Right lung (tissue), 10 donors: Measurements from ENCODE around the gene TMOD3. TPM values are rescaled to one million over a fixed set of nuclear protein-coding genes. Genes with fewer than 3 reads are reported as not detected.
"Not testable (repeated sequence)": the region's sequence is repeated elsewhere in the genome, so short reads cannot be mapped to it uniquely, and the experiment has no call there.

Experiments
- DNase-seq, 2 donors: peaks; one replicate each; pipeline ENCODE4 v3.0.0-alpha.2; 2013
- long read RNA-seq, 8 donors: transcript quantifications; one replicate each; lab custom pipeline, GENCODE V29; 2026
- polyA plus RNA-seq, 5 donors: library from polyadenylated mRNA; unstranded; fragments of 120-200 nt; gene quantifications; one replicate each; pipeline versions ENCODE4 v1.2.1 to v1.2.3, GENCODE V29; 2013; ENCODE audit warnings: inconsistent platforms in 1 of 5, low replicate concordance in 1 of 5; ENCODE audit not compliant: insufficient read length in 5 of 5, insufficient read depth in 1 of 5

TMOD3 gene
- 10 to 100 TPM; 49.0 to 79.5 (median 73.7) TPM for polyA plus RNA-seq
- long read RNA-seq, donor 1, full-length matches to known transcripts: 21 of 47 reads
- long read RNA-seq, donor 1, partial matches to known transcripts: 26 of 47 reads
- long read RNA-seq, donor 1, other reads (novel, unspliced or antisense): 0 of 47 reads
- long read RNA-seq, donor 2, full-length matches to known transcripts: 10 of 21 reads
- long read RNA-seq, donor 2, partial matches to known transcripts: 11 of 21 reads
- long read RNA-seq, donor 2, other reads (novel, unspliced or antisense): 0 of 21 reads
- long read RNA-seq, donor 3, full-length matches to known transcripts: 7 of 95 reads
- long read RNA-seq, donor 3, partial matches to known transcripts: 70 of 95 reads
- long read RNA-seq, donor 3, other reads (novel, unspliced or antisense): 18 of 95 reads
- long read RNA-seq, donor 4, full-length matches to known transcripts: 13 of 34 reads
- long read RNA-seq, donor 4, partial matches to known transcripts: 21 of 34 reads
- long read RNA-seq, donor 4, other reads (novel, unspliced or antisense): 0 of 34 reads
- long read RNA-seq, donor 5, full-length matches to known transcripts: 12 of 45 reads
- long read RNA-seq, donor 5, partial matches to known transcripts: 33 of 45 reads
- long read RNA-seq, donor 5, other reads (novel, unspliced or antisense): 0 of 45 reads
- long read RNA-seq, donor 6, full-length matches to known transcripts: 18 of 98 reads
- long read RNA-seq, donor 6, partial matches to known transcripts: 68 of 98 reads
- long read RNA-seq, donor 6, other reads (novel, unspliced or antisense): 12 of 98 reads
- long read RNA-seq, donor 7, full-length matches to known transcripts: 21 of 171 reads
- long read RNA-seq, donor 7, partial matches to known transcripts: 129 of 171 reads
- long read RNA-seq, donor 7, other reads (novel, unspliced or antisense): 21 of 171 reads
- long read RNA-seq, donor 8, full-length matches to known transcripts: 5 of 5 reads
- long read RNA-seq, donor 8, partial matches to known transcripts: 0 of 5 reads
- long read RNA-seq, donor 8, other reads (novel, unspliced or antisense): 0 of 5 reads

DNA sequence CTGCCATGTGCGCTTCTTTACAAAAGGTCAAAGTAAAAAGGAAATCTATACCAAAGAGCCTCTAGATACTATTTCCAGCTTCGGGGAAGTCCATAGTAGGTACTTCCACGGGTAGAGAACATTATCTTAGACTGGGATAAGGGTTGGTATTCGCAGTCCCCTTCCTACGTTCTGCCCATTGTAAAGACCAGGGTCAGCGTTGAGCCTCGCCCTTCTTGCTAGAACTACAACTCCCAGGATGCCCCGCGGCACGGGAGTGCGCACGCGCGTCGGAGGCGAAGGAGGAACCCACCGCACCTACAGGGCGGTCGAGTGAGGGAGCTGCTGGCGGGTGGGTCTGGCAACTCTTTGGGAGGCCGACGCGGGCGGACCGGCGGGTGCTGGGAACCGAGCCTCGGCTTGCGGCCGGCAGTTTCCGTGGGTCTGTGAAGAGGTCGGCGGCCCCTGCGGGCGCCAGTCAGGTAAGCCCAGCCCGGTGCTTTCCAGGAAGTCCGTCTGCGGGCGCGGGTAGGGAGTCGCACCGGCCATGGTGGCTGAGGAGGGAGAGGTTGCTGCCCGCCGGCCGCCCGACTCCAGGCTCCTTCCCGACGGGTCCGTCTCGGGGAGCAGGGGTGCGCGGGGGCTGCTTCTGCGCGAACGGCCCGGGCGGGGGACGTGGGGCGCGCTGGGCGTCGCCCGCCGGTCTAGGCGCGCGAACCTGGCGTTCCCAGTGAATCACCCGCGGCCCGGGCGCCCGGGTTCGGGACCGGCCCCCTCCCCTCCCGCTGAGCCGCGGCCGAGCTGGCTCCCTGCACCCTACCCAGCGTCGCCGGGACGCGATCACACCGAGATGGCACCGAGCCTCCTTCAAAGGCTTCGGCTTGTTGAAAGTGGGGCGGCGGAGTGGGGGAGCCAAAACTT is at the start of gene TMOD3:
Gene TMOD3 (plus strand): TSS at position 278 of the 900 bp plus-strand sequence. CDS start 33,232 bp downstream, outside the sequence.
- peak; percentile 92 to 93 for DNase-seq

DNA sequence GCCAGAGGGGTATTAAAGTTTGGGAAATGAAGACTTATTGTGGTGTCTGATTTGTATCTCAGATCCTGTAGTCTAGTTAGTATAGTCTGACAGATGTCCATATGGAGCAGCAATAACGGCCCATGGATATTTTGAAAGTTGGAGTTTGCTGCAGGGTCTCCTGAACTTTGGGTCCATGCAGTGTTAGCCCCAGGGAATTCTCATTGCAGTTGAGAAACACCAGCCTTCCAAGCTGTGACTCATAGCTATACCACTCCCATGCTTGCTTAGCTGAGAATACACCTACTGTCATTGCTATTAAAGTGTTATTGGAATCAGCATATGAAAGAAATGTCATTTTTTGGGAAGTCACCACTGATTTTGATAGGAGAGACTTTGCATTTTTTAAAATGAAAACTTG is 48.8 kb upstream of the TMOD3 start:
- DNase-seq: no peak

DNA sequence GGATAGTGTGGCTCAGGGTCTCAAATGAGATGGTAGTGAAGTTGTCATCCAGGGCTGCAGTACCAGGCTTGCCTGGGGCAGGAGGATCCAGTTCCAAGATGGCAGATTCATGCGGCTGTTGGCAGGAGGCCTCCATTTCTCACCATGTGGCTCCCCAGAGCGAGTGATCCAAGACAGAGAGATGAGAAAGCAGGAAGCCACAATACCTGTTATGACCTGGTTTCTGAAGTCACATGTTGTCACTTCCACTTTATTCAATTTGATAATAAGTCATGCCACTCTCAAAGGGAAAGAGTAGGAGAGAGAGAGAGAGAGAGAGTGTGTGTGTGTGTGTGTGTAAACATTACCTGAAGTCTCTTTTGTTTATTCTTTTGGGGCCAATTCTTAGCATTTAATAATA is 47.9 kb upstream of the TMOD3 start:
- DNase-seq: no peak

DNA sequence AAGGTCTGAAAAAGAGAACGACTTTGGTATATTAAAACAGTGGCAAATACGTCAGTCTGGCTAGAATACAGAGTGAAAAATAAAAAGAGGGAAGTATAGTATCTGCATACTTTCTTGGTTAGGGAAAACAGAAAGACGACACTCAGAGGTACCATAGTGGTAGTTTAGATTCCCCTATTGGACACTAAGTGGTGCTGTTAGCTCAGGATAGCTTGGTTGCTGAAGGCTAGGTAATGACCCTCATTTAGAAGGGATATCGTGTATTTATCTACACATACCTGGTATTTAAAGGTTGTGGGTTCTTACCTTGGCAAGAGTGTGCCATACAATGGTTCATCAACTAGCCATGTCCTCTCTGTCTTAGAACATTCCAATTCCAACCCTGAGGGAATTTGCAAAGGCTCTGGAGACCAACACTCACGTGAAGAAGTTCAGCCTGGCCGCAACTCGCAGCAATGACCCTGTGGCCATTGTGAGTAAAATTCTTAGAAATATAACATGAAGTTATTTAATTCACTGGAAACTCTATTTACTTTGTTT is 47.0 kb upstream of the TMOD3 start:
- DNase-seq: no peak

DNA sequence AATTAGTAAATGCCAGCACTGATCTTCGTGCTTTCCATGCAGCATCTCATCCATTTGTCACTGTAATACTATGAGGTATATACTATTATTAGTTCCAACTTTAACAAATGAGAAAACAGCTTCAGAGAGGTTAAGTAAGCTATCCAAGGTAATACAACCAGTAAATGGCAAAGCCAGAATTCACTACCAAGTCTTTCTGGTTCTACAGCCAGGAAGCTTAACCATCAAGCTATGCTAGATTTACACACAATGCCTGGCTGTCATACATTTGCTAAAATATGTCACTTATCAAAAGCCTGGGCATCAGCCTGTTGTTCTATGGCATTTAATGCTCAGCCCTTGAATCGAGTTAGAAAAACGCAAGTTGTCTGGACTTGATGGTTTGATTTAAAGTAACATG is 45.5 kb upstream of the TMOD3 start:
- DNase-seq: no peak

DNA sequence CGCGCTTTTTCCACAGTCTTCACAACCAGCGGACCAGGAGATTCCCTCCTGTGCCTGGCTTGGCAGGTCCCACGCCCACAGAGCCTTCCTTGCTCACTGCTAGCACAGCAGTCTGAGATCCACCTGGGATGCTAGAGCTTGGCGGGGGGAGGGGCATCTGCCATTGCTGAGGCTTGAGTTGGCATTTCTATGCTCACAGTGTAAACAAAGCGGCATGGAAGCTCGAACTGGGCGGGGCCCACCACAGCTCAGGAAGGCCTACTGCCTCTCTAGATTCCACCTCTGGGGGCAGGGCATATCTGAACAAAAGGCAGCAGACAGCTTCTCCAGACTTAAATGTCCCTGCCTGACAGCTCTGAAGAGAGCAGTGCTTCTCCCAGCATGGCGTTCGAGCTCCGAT is 42.3 kb upstream of the TMOD3 start:
- not testable (repeated sequence) for DNase-seq

DNA sequence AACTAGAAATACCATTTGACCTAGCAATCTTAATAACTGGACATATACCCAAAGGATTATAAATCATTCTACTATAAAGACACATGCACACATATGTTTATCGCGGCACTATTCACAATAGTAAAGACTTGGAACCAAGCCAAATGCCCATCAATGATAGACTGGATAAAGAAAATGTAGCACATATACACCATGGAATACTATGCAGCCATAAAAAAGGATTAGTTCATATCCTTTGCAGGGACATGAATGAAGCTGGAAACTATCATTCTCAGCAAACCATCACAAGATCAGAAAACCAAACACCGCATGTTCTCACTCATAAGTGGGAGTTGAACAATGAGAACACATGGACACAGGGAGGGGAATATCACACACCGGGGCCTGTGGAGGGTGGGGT is 37.0 kb upstream of the TMOD3 start:
- not testable (repeated sequence) for DNase-seq

DNA sequence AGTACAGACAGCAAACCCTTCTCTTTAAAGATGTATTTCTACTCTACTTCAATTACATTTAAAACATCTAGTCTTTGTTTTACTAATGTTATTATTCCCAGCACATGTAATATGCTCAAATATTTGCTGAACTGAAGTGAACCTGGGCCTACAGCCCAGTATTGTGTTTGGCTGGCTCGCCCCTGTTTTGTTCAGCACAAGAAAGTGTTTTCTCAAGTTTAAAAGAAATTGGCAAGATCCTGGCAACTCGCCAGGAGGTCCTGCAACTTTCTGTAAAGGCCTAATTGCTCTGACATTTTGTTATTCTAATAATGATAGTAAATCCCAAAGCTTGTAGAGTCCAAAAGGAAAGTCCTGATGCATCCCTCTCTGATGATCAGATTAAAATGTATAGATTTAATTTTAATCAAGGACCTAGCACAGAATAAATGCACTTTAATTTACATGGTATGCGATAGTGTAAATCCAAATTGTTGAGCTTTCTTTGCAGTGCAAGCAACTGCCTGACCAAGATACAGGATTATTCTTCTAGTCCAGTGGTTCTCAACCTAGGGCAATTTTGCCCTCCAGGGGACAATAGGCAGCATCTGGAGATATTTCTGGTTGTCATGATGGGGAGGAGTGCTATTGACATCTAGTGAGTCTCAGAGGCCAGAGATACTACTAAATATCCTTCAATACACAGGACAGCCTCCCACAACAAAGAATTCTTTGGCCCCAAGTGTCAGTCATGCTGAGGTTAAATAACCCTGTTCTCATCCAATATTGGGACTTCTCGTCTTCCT is 35.7 kb upstream of the TMOD3 start:
- DNase-seq: peak; percentile 75 to 82

DNA sequence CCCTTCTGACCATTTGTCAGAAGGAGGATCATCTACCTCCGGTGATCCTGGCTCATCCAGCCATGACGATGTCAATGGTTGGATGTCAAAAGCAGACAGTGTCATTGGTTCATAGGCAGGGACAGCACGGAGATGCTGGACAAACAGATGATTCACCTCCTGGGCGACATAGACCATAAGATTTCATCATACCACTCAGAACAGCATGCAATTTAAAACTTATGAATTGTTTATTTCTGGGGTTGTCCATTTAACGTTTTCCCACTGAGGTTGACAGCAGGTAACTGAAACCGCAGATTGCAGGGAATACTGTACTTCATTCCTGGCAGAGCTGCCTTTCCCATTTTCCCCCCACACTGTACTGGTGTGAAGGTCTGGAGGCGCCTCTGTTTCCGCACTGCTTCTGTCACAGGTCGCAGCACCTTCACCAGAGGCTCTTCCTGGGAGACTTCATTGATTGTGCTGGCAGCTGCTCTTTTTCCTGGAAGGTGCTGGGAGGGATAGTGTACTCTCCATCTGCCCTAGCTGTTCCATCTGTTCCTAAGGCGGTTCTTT is 32.5 kb upstream of the TMOD3 start:
- no peak for DNase-seq

DNA sequence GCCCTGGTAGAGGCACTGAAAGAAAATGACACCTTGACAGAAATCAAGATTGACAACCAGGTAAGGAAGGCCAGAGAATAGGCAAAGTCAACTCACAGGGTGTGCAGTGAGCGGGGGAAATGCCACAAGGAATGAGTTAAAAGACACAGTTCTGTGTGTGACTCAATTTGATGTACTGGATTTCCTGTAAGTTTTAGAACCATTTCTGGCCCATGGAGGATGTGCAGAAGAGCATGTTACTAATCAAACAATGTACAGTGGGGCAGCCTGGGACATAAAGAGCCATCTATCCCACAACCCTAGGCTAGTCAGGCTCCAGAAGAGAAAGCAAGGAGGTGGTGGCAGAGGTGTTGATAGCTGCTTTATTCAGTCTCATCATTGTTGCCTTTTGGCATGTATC is 31.2 kb upstream of the TMOD3 start:
- DNase-seq: no peak

DNA sequence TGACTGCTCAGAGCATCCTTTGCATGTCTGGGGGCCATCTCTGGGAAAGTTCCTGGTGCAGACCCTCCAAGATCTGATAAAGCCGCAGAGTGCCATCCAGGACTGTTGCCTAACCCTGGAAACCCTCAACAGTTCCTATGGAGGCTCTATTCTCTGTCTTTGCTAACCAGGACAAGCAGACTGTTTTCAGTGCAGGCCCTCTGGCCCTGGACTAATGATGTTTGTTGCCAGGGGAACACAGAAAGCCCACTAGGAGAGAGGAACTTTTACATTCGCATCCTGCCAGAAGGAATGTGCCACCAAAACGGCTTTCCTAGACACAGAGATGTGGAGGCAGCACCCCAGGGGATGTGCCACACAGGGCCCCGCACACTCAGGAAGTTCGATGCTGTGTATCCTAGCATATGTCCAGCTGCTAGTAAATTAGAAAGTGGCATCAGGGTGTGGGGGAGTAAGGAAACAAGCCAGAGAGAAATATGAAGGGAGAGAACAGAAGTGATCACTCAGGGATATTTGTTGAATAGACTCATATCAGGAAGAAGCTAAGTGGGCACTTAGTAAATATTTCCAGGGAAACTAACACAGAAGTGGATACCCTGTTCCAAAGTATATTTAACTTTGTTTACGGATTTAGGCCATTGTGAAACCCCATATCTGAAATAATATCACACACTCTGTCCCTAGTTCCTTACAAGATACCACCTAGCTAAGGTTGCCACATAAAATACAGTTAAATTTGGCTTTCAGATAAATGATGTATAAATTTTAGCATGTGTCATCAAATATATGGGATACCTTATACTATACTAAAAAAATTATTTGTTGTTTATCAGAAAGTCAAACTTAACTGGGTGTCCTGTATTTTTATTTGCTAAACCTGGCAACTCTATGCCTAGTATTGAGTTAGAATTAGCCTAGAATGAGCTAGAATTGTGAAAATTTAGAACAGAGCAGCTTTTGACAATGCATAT is 29.9 kb upstream of the TMOD3 start:
- DNase-seq: no peak

DNA sequence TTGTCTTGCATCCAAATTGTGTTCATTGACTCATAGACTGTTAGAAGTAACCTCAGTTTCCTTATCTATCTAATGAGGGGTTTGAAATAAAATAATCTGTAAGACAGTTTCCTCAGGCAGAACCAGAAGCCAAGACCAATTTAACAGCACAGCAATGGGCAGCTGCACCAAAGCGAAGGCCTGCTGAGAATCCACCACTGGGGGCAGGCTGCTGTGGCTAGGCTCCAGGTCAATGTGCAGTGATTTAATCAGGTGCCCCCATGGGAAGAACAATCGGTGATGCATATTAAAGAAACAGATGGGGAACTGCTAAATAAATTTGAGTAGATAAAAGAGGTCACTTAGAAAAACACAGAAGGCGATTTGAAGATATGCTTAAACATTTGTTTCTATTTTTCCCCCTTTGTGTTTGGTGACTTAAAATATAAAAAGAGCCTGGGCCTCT is 28.0 kb upstream of the TMOD3 start:
- peak; percentile 28 to 45 for DNase-seq

DNA sequence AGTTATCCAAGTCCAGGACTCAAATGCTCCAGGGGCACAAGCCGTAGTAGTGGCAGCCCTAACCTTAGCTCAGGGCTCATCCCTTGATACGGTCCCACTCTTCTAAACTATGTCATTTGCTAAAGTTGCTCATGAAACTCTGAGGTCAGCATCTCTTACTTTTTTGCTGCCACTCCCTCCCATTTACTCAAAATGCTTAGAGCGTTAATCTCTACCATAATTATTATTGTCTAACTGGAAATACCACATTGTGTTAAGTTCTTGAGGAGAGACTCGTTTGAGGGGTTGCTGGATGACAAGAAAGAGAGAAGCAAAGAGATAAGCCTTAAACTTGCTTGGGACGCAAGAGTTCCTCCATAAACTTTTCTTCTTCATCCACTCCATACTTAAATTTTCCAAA is 26.9 kb upstream of the TMOD3 start:
- DNase-seq: no peak

DNA sequence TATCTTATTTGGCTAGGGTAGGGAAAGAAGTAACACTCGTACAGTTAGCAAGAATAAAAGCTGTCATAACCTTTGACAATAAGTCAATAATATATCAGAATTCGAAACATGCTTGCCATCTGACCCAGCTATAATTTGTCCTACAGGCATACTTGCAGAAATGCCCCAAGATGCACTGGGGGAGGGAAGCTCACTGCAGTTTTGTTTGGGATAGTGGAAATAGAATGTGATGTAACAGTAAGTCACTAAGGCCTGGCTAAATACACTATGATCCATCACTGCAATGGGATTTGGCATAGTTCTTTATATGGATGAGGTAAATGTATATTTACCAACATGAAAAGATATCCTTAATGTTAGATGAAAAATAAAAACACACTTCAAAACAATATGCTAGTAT is 25.5 kb upstream of the TMOD3 start:
- DNase-seq: no peak

DNA sequence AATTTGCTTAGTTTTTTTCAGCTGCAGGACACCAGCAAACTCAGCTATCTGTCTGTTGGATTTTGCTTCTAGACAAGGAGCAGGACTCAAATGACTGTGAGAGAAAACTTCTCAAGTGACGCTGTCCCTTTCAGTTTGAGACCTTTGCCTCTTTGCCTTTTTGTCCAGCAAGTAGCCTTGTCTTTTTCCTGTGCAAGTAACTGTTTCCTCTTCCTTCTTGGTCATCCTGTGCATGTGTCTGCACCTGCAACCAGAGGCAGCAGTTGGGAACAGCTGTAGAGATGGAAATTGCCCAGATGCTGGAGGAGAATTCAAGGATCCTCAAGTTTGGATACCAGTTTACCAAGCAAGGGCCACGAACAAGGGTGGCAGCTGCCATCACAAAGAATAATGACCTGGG is 23.3 kb upstream of the TMOD3 start:
- no peak for DNase-seq

DNA sequence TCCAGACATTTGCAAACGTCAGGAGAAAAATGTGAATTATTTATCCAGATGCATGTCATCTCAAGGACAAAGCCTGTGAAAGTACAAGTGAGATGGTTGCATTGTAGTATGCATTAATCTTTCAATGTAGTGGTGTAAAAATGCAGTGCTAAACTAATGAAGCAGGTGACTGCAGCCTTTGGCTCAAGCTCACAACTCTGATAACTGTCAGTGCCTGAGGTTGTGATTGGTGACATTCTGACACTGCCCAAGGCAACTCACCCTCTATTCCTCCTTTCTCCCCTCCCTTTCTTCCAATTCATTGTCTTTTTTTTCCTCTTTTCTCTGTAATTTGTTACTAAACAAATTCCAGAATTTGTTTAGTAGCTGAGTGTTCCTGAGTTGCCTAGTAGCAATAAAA is 20.0 kb upstream of the TMOD3 start:
- DNase-seq: no peak

DNA sequence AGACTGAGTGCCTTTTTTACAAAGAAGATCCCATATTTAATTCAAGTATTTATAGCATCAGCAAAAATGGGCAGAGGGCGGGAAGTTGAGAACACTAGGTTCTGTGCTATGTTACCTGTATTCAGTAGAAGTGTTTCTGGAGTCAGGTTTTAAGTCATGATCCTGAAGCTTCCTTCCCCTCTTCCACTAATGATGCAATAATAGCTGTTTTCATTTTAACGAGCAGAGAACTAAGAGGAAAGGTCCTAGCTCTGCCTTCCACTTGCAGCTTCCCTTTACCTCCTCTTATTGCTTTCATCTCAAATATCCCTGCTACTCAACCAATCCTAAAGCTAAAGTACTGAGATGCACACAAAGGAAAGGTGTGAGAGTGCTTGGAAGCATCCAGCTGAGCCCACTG is 16.9 kb upstream of the TMOD3 start:
- DNase-seq: no peak

DNA sequence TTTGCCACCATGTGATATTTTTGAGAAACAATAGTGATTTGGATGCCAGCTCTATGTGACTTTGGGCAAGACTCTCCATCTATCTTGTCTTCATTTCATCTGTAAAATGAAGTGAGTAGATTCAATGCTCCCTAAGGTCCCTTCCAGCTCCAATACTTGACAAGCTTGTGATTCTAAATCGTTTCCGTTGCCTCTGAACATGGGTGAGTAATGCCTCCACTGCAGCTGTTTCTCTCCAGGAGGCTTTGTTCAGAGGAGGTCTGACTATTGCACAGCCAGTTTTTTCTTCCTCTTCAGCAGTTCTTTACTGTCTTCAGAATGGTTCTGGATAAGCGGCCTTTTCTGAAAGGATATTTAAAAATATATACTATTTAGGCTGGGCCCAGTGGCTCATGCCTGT is 14.8 kb upstream of the TMOD3 start:
- DNase-seq: no peak

DNA sequence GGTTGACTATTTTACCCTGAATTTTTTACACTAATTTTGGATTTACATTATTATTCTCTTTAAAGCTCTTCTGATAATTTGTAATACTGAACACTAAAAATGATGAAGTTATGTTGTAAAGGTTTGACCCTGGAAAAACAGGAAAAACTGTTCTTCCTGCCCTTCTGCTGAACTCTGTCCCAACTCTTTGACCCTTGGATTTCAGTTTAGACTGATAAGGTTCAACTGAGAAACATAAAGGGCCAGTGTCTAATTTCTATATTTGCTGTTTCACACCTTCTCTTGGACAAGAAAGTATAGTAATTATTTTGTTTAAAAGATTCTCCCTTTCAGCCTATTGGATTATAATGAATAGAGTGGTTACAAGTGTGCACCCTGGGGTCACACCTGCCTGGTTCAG is 12.8 kb upstream of the TMOD3 start:
- DNase-seq: no peak
